IMR-90 (cell line): ENCODE data around the gene NUP210L. TPM values are rescaled to one million over a fixed set of nuclear protein-coding genes. Genes with fewer than 3 reads are reported as not detected.

Source experiments
- ATAC-seq: fragments of 200-7000 bp; cut with Tn5 transposase; 2 replicates; pipeline ENCODE4 v1.9.1; 2020; ENCODE audit warnings: low read depth, mild to moderate bottlenecking, moderate library complexity
- BruUV-seq: library from RNA; stranded (reverse); fragments of 400-500 nt; replicated peaks from 2 replicates; lab custom pipeline; 2021; lab: Mats Ljungman, UMichigan
- CTCF ChIA-PET: fragments of 300-600 bp; formaldehyde crosslinking; extraction: SDS; loops from one replicate; lab custom pipeline; 2021; ENCODE audit warnings: antibody characterized with exemption; lab: Yijun Ruan, JAX
- POLR2A ChIA-PET: fragments of 300-600 bp; sonication (Branson Sonifier 250); formaldehyde crosslinking; loops from one replicate; lab custom pipeline; 2022; ENCODE audit warnings: antibody characterized with exemption; ENCODE audit not compliant: unreplicated experiment; lab: Charles Lee
- DNase-seq: peaks from one replicate; pipeline ENCODE4 v3.0.0; 2013
- H2AFZ ChIP-seq: replicated peaks from 2 replicates; pipeline ENCODE3; 2013; ENCODE audit warnings: low read length, mild to moderate bottlenecking; ENCODE audit not compliant: poor library complexity
- H2AK5ac ChIP-seq: 2 replicates; pipeline ENCODE4 v1.6.1; 2013; ENCODE audit warnings: low read depth, low read length, inconsistent platforms
- H2AK9ac ChIP-seq: replicated peaks from 2 replicates; pipeline ENCODE3; 2013; ENCODE audit warnings: mild to moderate bottlenecking, low read depth, low read length, moderate library complexity; ENCODE audit not compliant: poor library complexity
- H2BK120ac ChIP-seq: 2 replicates; pipeline ENCODE4 v1.6.1; 2013; ENCODE audit warnings: low read depth, low read length, inconsistent platforms
- H2BK15ac ChIP-seq: 3 replicates; pipeline ENCODE4 v1.6.1; 2013; ENCODE audit warnings: low read depth, low read length, inconsistent platforms
- H2BK20ac ChIP-seq: 2 replicates; pipeline ENCODE4 v1.6.1; 2013; ENCODE audit warnings: low read depth, mild to moderate bottlenecking, inconsistent platforms, low read length, moderate library complexity
- H2BK5ac ChIP-seq: 2 replicates; pipeline ENCODE4 v1.6.1; 2013; ENCODE audit warnings: mild to moderate bottlenecking, low read depth, low read length, inconsistent platforms; ENCODE audit not compliant: poor library complexity, severe bottlenecking
- H3K14ac ChIP-seq: replicated peaks from 2 replicates; pipeline ENCODE4 v1.6.1; 2013; ENCODE audit warnings: low read depth, low read length, inconsistent platforms
- H3K18ac ChIP-seq: 2 replicates; pipeline ENCODE4 v1.6.1; 2013; ENCODE audit warnings: low read depth, low read length, control low read depth
- H3K23ac ChIP-seq: 2 replicates; pipeline ENCODE4 v1.6.1; 2013; ENCODE audit warnings: low read depth, low read length, inconsistent platforms
- H3K27ac ChIP-seq: 2 replicates; pipeline ENCODE4 v1.5.1; 2013; ENCODE audit warnings: mild to moderate bottlenecking, control low read depth, low read length; ENCODE audit not compliant: insufficient read depth
- H3K27me3 ChIP-seq: 2 replicates; pipeline ENCODE4 v1.6.1; 2013; ENCODE audit warnings: low read length; ENCODE audit not compliant: control insufficient read depth, insufficient read depth
- H3K36me3 ChIP-seq: 2 replicates; pipeline ENCODE4 v1.6.1; 2013; ENCODE audit warnings: low read length, mixed read lengths; ENCODE audit not compliant: control insufficient read depth, insufficient read depth
- H3K4ac ChIP-seq: 2 replicates; pipeline ENCODE4 v1.6.1; 2013; ENCODE audit warnings: low read depth, low read length, inconsistent platforms
- H3K4me1 ChIP-seq: 2 replicates; pipeline ENCODE4 v1.6.1; 2013; ENCODE audit warnings: low read length, mixed read lengths; ENCODE audit not compliant: control insufficient read depth, insufficient read depth
- H3K4me2 ChIP-seq: 2 replicates; pipeline ENCODE4 v1.6.1; 2013; ENCODE audit warnings: low read depth, mild to moderate bottlenecking, control low read depth, low read length, moderate library complexity
- H3K4me3 ChIP-seq: 2 replicates; pipeline ENCODE4 v1.5.1; 2013; ENCODE audit warnings: low read depth, mild to moderate bottlenecking, control low read depth, low read length, moderate library complexity; ENCODE audit not compliant: insufficient read depth
- H3K56ac ChIP-seq: 2 replicates; pipeline ENCODE4 v1.6.1; 2013; ENCODE audit warnings: low read length, inconsistent platforms; ENCODE audit not compliant: insufficient read depth; ENCODE audit errors: extremely low read depth
- H3K79me1 ChIP-seq, 2 experiments: 2 replicates each; pipeline ENCODE4 v1.6.1; 2013; ENCODE audit warnings: low read length in 2 of 2, inconsistent platforms in 1 of 2, low read depth in 1 of 2
- H3K9ac ChIP-seq: 2 replicates; pipeline ENCODE4 v1.6.1; 2013; ENCODE audit warnings: low read depth, low read length, control low read depth
- H3K9me1 ChIP-seq: 2 replicates; pipeline ENCODE4 v1.6.1; 2013; ENCODE audit warnings: low read length, inconsistent platforms; ENCODE audit not compliant: insufficient read depth
- H3K9me3 ChIP-seq: 2 replicates; pipeline ENCODE4 v1.6.1; 2013; ENCODE audit warnings: low read length; ENCODE audit not compliant: control insufficient read depth, insufficient read depth
- H4K20me1 ChIP-seq: 2 replicates; pipeline ENCODE4 v1.6.1; 2013; ENCODE audit warnings: low read length, inconsistent platforms; ENCODE audit not compliant: insufficient read depth
- H4K5ac ChIP-seq: 2 replicates; pipeline ENCODE4 v1.6.1; 2013; ENCODE audit warnings: mild to moderate bottlenecking, low read depth, low read length, control low read depth
- H4K8ac ChIP-seq, 2 experiments: 2 replicates each; pipeline ENCODE4 v1.6.1; 2013; ENCODE audit warnings: low read depth in 2 of 2, low read length in 2 of 2, control low read depth in 1 of 2, inconsistent platforms in 1 of 2
- H4K91ac ChIP-seq: 2 replicates; pipeline ENCODE4 v1.6.1; 2013; ENCODE audit warnings: low read depth, low read length, inconsistent platforms; ENCODE audit not compliant: insufficient read depth
- BHLHE40 ChIP-seq: fragments of 150-350 bp; IDR thresholded peaks from 2 replicates; pipeline ENCODE4 v1.6.1; 2016; ENCODE audit warnings: mild to moderate bottlenecking, low read depth, low read length
- CEBPB ChIP-seq: IDR thresholded peaks from 2 replicates; pipeline ENCODE4 v1.6.1; 2012; ENCODE audit warnings: low read depth, low read length, improper control_type of control experiment
- RAD21 ChIP-seq: IDR thresholded peaks from 2 replicates; pipeline ENCODE4 v1.6.1; 2012; ENCODE audit warnings: low read length, improper control_type of control experiment
- WGBS, 2 experiments: methylation state at CpG; one replicate each; pipeline versions ENCODE4 v1.1.5 to v1.1.7; 2013; ENCODE audit warnings: missing lambda C conversion rate in 2 of 2; ENCODE audit not compliant: insufficient read length in 1 of 2; ENCODE audit errors: extremely low coverage in 2 of 2; 5-methylcytosine and 5-hydroxymethylcytosine counted together
- dilution Hi-C: fragments of 300-500 bp; cut with HindIII; formaldehyde crosslinking; loops from one replicate; pipeline ENCODE4 v1.14.3; 2018; ENCODE audit warnings: low sequenced_read_pairs; ENCODE audit not compliant: unreplicated experiment
- in situ Hi-C: fragments of 300-500 bp; cut with MboI; formaldehyde crosslinking; loops from 3 replicates; pipeline ENCODE4 v1.14.3; 2019; ENCODE audit warnings: low sequenced_read_pairs, inconsistent platforms, mixed read lengths
- intact Hi-C: fragments of 100-400 bp; cut with micrococcal nuclease; formaldehyde crosslinking; loops from 2 replicates; pipeline ENCODE4 v1.10.0; 2022
- polyA plus RNA-seq, 3 experiments: library from polyadenylated mRNA; depleted of rRNA; stranded (reverse); fragments of >200 nt; gene quantifications; 2 replicates each; pipeline ENCODE4 v1.2.3, GENCODE V29; 2012; ENCODE audit warnings: low replicate concordance in 1 of 3
- total RNA-seq: library from RNA; depleted of rRNA; stranded (reverse); fragments of >200 nt; gene quantifications from 2 replicates; pipeline ENCODE4 v1.2.3, GENCODE V29; 2012
- TF ChIP-seq, protein P1 (sequence below): fragments of 150-350 bp; IDR thresholded peaks from 2 replicates; pipeline ENCODE4 v1.6.1; 2017; ENCODE audit warnings: mild to moderate bottlenecking, antibody characterized with exemption, low read length, low read depth

The NUP210L gene
- total and polyA plus RNA-seq, 2 of the 4 experiments (the other 2 are of a cell fraction): under 0.01 to 0.02 TPM

DNA sequence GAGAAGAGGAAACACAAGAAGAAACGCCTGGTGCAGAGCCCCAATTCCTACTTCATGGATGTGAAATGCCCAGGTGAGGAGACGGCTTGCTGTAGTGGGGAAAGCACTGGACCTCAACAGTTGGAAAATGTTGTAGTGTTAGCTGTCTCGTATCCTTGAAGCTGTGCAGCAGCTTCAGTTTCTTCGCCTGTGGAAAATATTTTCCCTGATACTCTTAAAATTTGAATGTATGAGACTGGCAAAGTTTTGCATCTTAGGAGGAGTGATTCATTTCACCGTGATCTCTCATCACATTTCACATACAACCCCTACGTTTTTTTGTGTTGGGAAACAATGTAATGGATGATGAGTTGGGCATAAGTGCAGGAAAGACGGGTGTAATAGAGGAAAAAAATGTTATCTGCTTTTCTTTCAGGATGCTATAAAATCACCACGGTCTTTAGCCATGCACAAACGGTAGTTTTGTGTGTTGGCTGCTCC is 163.7 kb downstream of the NUP210L start:
- TSS peak; percentile 94 for BruUV-seq
- in situ Hi-C loops (no loop called here), dilution Hi-C loops (no loop called here), intact Hi-C loops (loop anchor here (2.0 kb wide), 2 partner anchors 166 to 192 kb away; no protein-coding TSS in a partner anchor)
- Histone ChIP-seq H3K27ac (peak overlapping the region; percentile 83), H4K20me1 (peaks cover 23% of the 10 kb centered on the region; the same call in 1 of the 2 replicates), H4K8ac (peak overlapping the region; percentile 3 to 99), H4K5ac (peak overlapping the region; percentile 26; the same call in 1 of the 2 replicates), H3K9me3 (no peaks in the 10 kb centered on the region), H3K27me3 (no peaks in the 10 kb centered on the region), H3K23ac (peak overlapping the region; percentile 99; the same call in 1 of the 2 replicates), H3K18ac (no peak overlapping the region), H2AK9ac (peak overlapping the region; percentile 99), H2AFZ (no peak overlapping the region), H2BK20ac (no peak overlapping the region), H2BK120ac (0 out of 2 replicates have a peak overlapping the region, but pooled peaks have one; percentile 64), H3K4me2 (peak overlapping the region; percentile 86), H3K36me3 (peaks cover 28% of the 10 kb centered on the region), H3K9me1 (peaks cover 4% of the 10 kb centered on the region; the same call in 1 of the 2 replicates), H3K9ac (peak overlapping the region; percentile 86), H4K91ac (peak overlapping the region; percentile 93; the same call in 1 of the 2 replicates), H3K4me3 (peak overlapping the region; percentile 57), H3K4ac (peak overlapping the region; percentile 99), H3K4me1 (0 out of 2 replicates have a peak, but pooled peaks cover 2% of the 10 kb centered on the region), H2BK15ac (no peak overlapping the region), H2AK5ac (peak overlapping the region; percentile 98), H3K56ac (peak overlapping the region; percentile 94), H3K79me1 (peaks cover 17 to 41% of the 10 kb centered on the region in 2 experiments), H2BK5ac (no peak overlapping the region), H3K14ac (peak overlapping the region; percentile 100)
- ATAC-seq: no peak
- ChIA-PET POLR2A (no interaction called here), CTCF (no interaction called here)
- WGBS, 2 experiments: no CpG with 5 or more reads among the region's 9 CpGs
- no peak for DNase-seq
- TF ChIP-seq CEBPB: 0 out of 2 replicates have a peak, but pooled peaks have one; percentile 7
- no peak for TF ChIP-seq BHLHE40
- no peak for TF ChIP-seq RAD21
- TF ChIP-seq, protein P1, sequence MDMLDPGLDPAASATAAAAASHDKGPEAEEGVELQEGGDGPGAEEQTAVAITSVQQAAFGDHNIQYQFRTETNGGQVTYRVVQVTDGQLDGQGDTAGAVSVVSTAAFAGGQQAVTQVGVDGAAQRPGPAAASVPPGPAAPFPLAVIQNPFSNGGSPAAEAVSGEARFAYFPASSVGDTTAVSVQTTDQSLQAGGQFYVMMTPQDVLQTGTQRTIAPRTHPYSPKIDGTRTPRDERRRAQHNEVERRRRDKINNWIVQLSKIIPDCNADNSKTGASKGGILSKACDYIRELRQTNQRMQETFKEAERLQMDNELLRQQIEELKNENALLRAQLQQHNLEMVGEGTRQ: no peak
